Activated T-cell treated with anti-CD3 and anti-CD28 coated beads for 24 hours (primary cell): ENCODE data around the gene HOXC4.

Source experiments
- DNase-seq: peaks from one replicate; pipeline ENCODE4 v3.0.0-alpha.2; 2020; ENCODE audit warnings: low read depth

The HOXC4 gene

GRCh38 chr12:54029529-54030441 is 23.9 kb upstream of the HOXC4 start:
- no peak for DNase-seq

- DNase-seq: no peak
These were observed 23.2 kb upstream of the HOXC4 start for GRCh38 chr12:54030442-54030801.

GRCh38 chr12:54030889-54031471 is 22.7 kb upstream of the HOXC4 start:
- no peak for DNase-seq

- DNase-seq: no peak
These were observed 22.2 kb upstream of the HOXC4 start for GRCh38 chr12:54031480-54031879.

GRCh38 chr12:54032086-54032619 is 21.5 kb upstream of the HOXC4 start:
- DNase-seq: no peak

GRCh38 chr12:54032627-54033100 is 21.0 kb upstream of the HOXC4 start, which contains the start of gene HOXC5:
TSS of gene HOXC5 (plus strand) at chr12:54033050. CDS start at chr12:54033123, 73 bp downstream.
- peak; percentile 52 for DNase-seq

- DNase-seq: no peak
These were observed 20.3 kb upstream of the HOXC4 start for GRCh38 chr12:54033106-54033979.

GRCh38 chr12:54033980-54034784 is 19.5 kb upstream of the HOXC4 start:
- DNase-seq: no peak

- DNase-seq: no peak
These were observed 18.8 kb upstream of the HOXC4 start for GRCh38 chr12:54034785-54035310.

- DNase-seq: no peak
These were observed 17.9 kb upstream of the HOXC4 start for GRCh38 chr12:54035568-54036264.

- DNase-seq: no peak
These were observed 16.8 kb upstream of the HOXC4 start for GRCh38 chr12:54036620-54037359.

- no peak for DNase-seq
These were observed 16.0 kb upstream of the HOXC4 start for GRCh38 chr12:54037360-54038283.

GRCh38 chr12:54038284-54038870 is 15.3 kb upstream of the HOXC4 start:
- no peak for DNase-seq

GRCh38 chr12:54038871-54039414 is 14.7 kb upstream of the HOXC4 start:
- no peak for DNase-seq

- DNase-seq: no peak
These were observed 14.1 kb upstream of the HOXC4 start for GRCh38 chr12:54039417-54040147.

GRCh38 chr12:54040148-54040494 is 13.5 kb upstream of the HOXC4 start:
- DNase-seq: no peak

- DNase-seq: no peak
These were observed 13.0 kb upstream of the HOXC4 start for GRCh38 chr12:54040648-54041047.
